ENCODE data around the gene ARMC5.

GRCh38 chr16:31474773-31475738 lies 15.8 kb downstream of the ARMC5 start:
- TF ChIP-seq FOXK2 (IDR thresholded peaks at IDR 0.05) (no peak), YY1 (IDR thresholded peaks at IDR 0.05; ENCODE audit: low read depth, low read length) (no peak), BHLHE40 (IDR thresholded peaks at IDR 0.05; ENCODE audit: borderline replicate concordance in 1 of 2, low read depth in 2 of 2, low read length in 1 of 2) (no peak), FOS (IDR thresholded peaks at IDR 0.05; ENCODE audit: borderline replicate concordance, extremely low read depth, insufficient read length) (no peak), EP300 (IDR thresholded peaks at IDR 0.05; ENCODE audit: borderline replicate concordance in 1 of 2, control insufficient read depth in 1 of 2, low read depth in 2 of 2, low read length in 2 of 2) (no peak), RAD51 (IDR thresholded peaks at IDR 0.05) (no peak), JUND (IDR thresholded peaks at IDR 0.05; ENCODE audit: low read depth, low read length) (no peak), CHD2 (IDR thresholded peaks at IDR 0.05; ENCODE audit: borderline replicate concordance, low read depth, low read length) (no peak), NR2C2 (IDR thresholded peaks at IDR 0.05; ENCODE audit: borderline replicate concordance, control insufficient read depth, insufficient read length, low read depth) (no peak), EZH2 (IDR thresholded peaks at IDR 0.05; ENCODE audit: borderline replicate concordance, control insufficient read depth, low read depth, low read length) (no peak)

All from GM12878 (cell line).